Glomerular visceral epithelial cell (primary cell): ENCODE measurements around the gene MSX2.

ENCODE experiments used
- DNase-seq: peaks from one replicate; pipeline ENCODE4 v3.0.0-alpha.2; 2016; ENCODE audit errors: extremely low spot score

The MSX2 gene

GRCh38 chr5:174718880-174719610 lies 5.3 kb upstream of the MSX2 start:
- DNase-seq: no peak

GRCh38 chr5:174719793-174720611 lies 4.4 kb upstream of the MSX2 start:
- DNase-seq: no peak

GRCh38 chr5:174720612-174721529 lies 3.5 kb upstream of the MSX2 start:
- DNase-seq: no peak

- no peak for DNase-seq
Measured at GRCh38 chr5:174721530-174722432, 2.6 kb upstream of the MSX2 start.

GRCh38 chr5:174722500-174722899 lies 1.9 kb upstream of the MSX2 start:
- no peak for DNase-seq

- no peak for DNase-seq
Measured at GRCh38 chr5:174723315-174723978, 935 bp upstream of the MSX2 start.

- DNase-seq: no peak
Measured at GRCh38 chr5:174723979-174724483, 351 bp upstream of the MSX2 start.

- DNase-seq: no peak
Measured at GRCh38 chr5:174725261-174725990, 1.0 kb downstream of the MSX2 start.

- DNase-seq: no peak
Measured at GRCh38 chr5:174725991-174726601, 1.7 kb downstream of the MSX2 start.

GRCh38 chr5:174726916-174727793 lies 2.8 kb downstream of the MSX2 start:
- DNase-seq: no peak

GRCh38 chr5:174727794-174728680 lies 3.7 kb downstream of the MSX2 start:
- no peak for DNase-seq

- no peak for DNase-seq
Measured at GRCh38 chr5:174729075-174729680, 4.8 kb downstream of the MSX2 start.

- no peak for DNase-seq
Measured at GRCh38 chr5:174731214-174732035, 7.0 kb downstream of the MSX2 start.

- DNase-seq: no peak
Measured at GRCh38 chr5:174732036-174733020, 7.9 kb downstream of the MSX2 start.
